ENCODE results near the gene ERC2. TPM values are rescaled to one million over a fixed set of nuclear protein-coding genes. Genes with fewer than 3 reads are reported as not detected.

ERC2 gene
- total and polyA plus RNA-seq, 2 of the 8 experiments (the other 6 are each of a cell fraction or from before 2014, with no cell fraction given) = 16.4 to 22.8 TPM

DNA sequence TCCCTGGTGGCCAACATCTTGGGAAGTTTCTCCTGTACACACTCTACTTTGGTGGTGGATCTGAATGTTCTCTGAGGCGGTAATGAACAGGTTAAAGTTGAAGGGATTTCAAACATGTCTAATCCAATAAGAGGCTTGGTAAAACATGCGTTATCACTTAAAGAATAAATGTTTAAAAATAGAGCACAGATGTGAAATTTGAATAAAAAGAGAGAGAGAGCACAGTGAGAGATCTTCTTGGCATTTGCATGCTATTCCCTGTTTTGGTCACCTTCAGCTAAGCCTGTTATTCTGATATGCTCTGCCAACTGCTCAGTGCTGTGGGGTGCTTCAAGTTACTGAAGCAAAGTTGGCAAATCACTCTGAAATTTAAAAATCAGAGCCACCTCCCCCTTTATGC, 743.4 kb downstream of the ERC2 start (continued):
- no peak for TF ChIP-seq CHD7 (IDR thresholded peaks at IDR 0.05; ENCODE audit: insufficient replicate concordance, low read length)
- no peak for TF ChIP-seq ASH2L (IDR thresholded peaks at IDR 0.05; ENCODE audit: low read length)
- TF ChIP-seq MAFK (IDR thresholded peaks at IDR 0.05; ENCODE audit: low read depth, low read length) = no peak
- TF ChIP-seq POLR2A (IDR thresholded peaks at IDR 0.05; ENCODE audit: control extremely low read depth in 1 of 2, low read depth in 2 of 2, low read length in 2 of 2) = no peak
- TF ChIP-seq YY1 (IDR thresholded peaks at IDR 0.05; ENCODE audit: low read depth, low read length) = no peak
- no peak for TF ChIP-seq HDAC6 (IDR thresholded peaks at IDR 0.05; ENCODE audit: low read depth, low read length)
- TF ChIP-seq, protein P1, sequence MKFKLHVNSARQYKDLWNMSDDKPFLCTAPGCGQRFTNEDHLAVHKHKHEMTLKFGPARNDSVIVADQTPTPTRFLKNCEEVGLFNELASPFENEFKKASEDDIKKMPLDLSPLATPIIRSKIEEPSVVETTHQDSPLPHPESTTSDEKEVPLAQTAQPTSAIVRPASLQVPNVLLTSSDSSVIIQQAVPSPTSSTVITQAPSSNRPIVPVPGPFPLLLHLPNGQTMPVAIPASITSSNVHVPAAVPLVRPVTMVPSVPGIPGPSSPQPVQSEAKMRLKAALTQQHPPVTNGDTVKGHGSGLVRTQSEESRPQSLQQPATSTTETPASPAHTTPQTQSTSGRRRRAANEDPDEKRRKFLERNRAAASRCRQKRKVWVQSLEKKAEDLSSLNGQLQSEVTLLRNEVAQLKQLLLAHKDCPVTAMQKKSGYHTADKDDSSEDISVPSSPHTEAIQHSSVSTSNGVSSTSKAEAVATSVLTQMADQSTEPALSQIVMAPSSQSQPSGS (IDR thresholded peaks at IDR 0.05; ENCODE audit: low read length) = no peak
- TF ChIP-seq, protein P2, sequence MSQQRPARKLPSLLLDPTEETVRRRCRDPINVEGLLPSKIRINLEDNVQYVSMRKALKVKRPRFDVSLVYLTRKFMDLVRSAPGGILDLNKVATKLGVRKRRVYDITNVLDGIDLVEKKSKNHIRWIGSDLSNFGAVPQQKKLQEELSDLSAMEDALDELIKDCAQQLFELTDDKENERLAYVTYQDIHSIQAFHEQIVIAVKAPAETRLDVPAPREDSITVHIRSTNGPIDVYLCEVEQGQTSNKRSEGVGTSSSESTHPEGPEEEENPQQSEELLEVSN (IDR thresholded peaks at IDR 0.05) = no peak

Measured in H1 (cell line).